ENCODE results near the gene TFF3.

GRCh38 chr21:42298237-42298636 lies 17.0 kb downstream of the TFF3 start:
- TF ChIP-seq CTCF (IDR thresholded peaks at IDR 0.05), result no peak
- no peak for TF ChIP-seq POLR2A (IDR thresholded peaks at IDR 0.05)
